PC-3 (cell line): Measurements from ENCODE around the gene RTN4RL2. TPM values are rescaled to one million over a fixed set of nuclear protein-coding genes. Genes with fewer than 3 reads are reported as not detected.

ENCODE experiments used
- ATAC-seq: fragments of 200-7000 bp; cut with Tn5 transposase; 2 replicates; pipeline ENCODE4 v1.9.1; 2020; ENCODE audit warnings: mild to moderate bottlenecking, moderate library complexity
- BruUV-seq: library from RNA; stranded (reverse); fragments of 400-500 nt; replicated peaks from 2 replicates; lab custom pipeline; 2021; lab: Mats Ljungman, UMichigan
- CTCF ChIA-PET: fragments of 300-600 bp; sonication (Branson Sonifier 250); formaldehyde crosslinking; loops from one replicate; lab custom pipeline; 2022; ENCODE audit warnings: antibody characterized with exemption; lab: Charles Lee
- POLR2A ChIA-PET: fragments of 300-600 bp; sonication (Branson Sonifier 250); formaldehyde crosslinking; loops from one replicate; lab custom pipeline; 2022; ENCODE audit warnings: antibody characterized with exemption; ENCODE audit not compliant: unreplicated experiment; lab: Charles Lee
- DNase-seq: peaks from one replicate; pipeline ENCODE4 v3.0.0-alpha.2; 2015
- H2AFZ ChIP-seq: fragments of 300-600 bp; sonication (generic); 2 replicates; pipeline ENCODE4 v1.6.0; 2016; ENCODE audit warnings: antibody characterized with exemption, low read length
- H3F3A ChIP-seq: fragments of 300-600 bp; sonication (generic); one replicate; pipeline ENCODE4 v1.6.0; 2017; ENCODE audit warnings: antibody characterized with exemption, low read length, control low read depth, mild to moderate bottlenecking; ENCODE audit not compliant: unreplicated experiment
- H3K27ac ChIP-seq: fragments of 300-600 bp; sonication (generic); 2 replicates; pipeline ENCODE4 v1.5.1; 2016; ENCODE audit warnings: mild to moderate bottlenecking, low read length
- H3K27me3 ChIP-seq: fragments of 300-600 bp; sonication (generic); 2 replicates; pipeline ENCODE4 v1.6.1; 2016; ENCODE audit warnings: low read length, mixed read lengths
- H3K36me3 ChIP-seq: fragments of 300-600 bp; sonication (generic); 2 replicates; pipeline ENCODE4 v1.6.1; 2016; ENCODE audit warnings: low read depth, mixed run types, low read length, mixed read lengths
- H3K4me1 ChIP-seq: fragments of 300-600 bp; sonication (generic); 2 replicates; pipeline ENCODE4 v1.5.1; 2016; ENCODE audit warnings: low read length; ENCODE audit not compliant: insufficient read depth
- H3K4me2 ChIP-seq: fragments of 300-600 bp; sonication (generic); 2 replicates; pipeline ENCODE4 v1.6.0; 2016; ENCODE audit warnings: low read length
- H3K4me3 ChIP-seq: fragments of 300-600 bp; sonication (generic); 2 replicates; pipeline ENCODE4 v1.5.1; 2016; ENCODE audit warnings: mild to moderate bottlenecking, low read length, mixed read lengths
- H3K79me2 ChIP-seq: fragments of 300-600 bp; sonication (generic); 2 replicates; pipeline ENCODE4 v1.6.1; 2017; ENCODE audit warnings: low read length, mixed read lengths
- H3K9ac ChIP-seq: fragments of 300-600 bp; sonication (generic); 2 replicates; pipeline ENCODE4 v1.6.0; 2016; ENCODE audit warnings: mild to moderate bottlenecking, low read length
- H3K9me2 ChIP-seq: fragments of 300-600 bp; sonication (generic); replicated peaks from 2 replicates; pipeline ENCODE4 v1.6.1; 2016; ENCODE audit warnings: mixed run types, low read length, mixed read lengths
- H3K9me3 ChIP-seq: fragments of 300-600 bp; sonication (generic); 2 replicates; pipeline ENCODE4 v1.6.1; 2016; ENCODE audit warnings: low read length, mixed read lengths
- H4K20me1 ChIP-seq: fragments of 300-600 bp; sonication (generic); 2 replicates; pipeline ENCODE4 v1.6.1; 2016; ENCODE audit warnings: low read length, mixed read lengths
- EZH2 ChIP-seq: fragments of 300-600 bp; sonication (generic); IDR thresholded peaks from one replicate; pipeline ENCODE4 v1.6.1; 2017; ENCODE audit warnings: antibody characterized with exemption, mild to moderate bottlenecking, low read length; ENCODE audit not compliant: unreplicated experiment
- EZH2phosphoT487 ChIP-seq: fragments of 300-600 bp; sonication (generic); IDR thresholded peaks from 2 replicates; pipeline ENCODE4 v1.6.1; 2018; ENCODE audit warnings: mild to moderate bottlenecking, antibody characterized with exemption, low read length, borderline replicate concordance
- intact Hi-C: fragments of 100-400 bp; cut with micrococcal nuclease; formaldehyde crosslinking; loops from 2 replicates; pipeline ENCODE4 v1.9.0; 2023
- total RNA-seq: library from RNA; depleted of rRNA; stranded (reverse); fragments of >200 nt; gene quantifications from 2 replicates; pipeline ENCODE4 v1.2.3, GENCODE V29; 2014
- TF ChIP-seq, protein P1 (sequence below): fragments of 300-600 bp; sonication (generic); conservative IDR thresholded peaks from 2 replicates; pipeline ENCODE4 v1.5.1; 2017; ENCODE audit warnings: antibody characterized with exemption, low read depth, mild to moderate bottlenecking, low read length

The RTN4RL2 gene
- total RNA-seq, 1 experiment from 2014 or later: 3.5 TPM

DNA sequence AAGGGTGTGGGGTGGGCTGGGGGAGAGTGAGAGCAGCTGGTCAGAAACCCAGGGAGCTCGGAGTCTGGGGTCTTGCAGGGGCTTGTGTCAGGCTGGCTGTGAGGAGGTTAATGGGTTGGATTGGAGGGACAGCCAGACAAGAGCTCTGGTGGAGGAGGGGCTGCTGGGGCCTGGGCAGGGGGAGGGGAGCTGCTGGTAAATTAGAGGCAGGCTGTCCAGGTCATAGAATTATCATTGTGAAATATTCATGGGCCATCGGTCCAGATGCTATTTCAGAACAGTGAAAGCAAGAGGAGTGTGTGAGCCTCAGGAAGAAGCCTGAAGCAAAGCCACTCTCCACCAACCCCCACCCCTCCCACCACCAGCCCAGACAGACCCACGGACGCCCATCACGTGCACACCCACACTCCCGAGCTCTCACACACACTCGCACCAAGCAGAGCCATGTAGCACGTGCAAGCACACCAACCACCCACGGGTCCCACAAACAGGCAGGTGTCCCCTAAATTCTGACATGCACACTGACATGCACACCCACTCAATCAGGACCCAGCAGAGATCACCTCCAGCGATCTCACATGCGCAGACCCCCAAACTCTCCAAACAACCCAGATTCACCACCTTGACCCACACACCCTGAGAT is 18.8 kb downstream of the RTN4RL2 start:
- no peaks in the 10 kb centered on the region for H3K27me3 ChIP-seq
- H3K4me1 ChIP-seq: peaks cover 29% of the 10 kb centered on the region
- H3K4me3 ChIP-seq: no peak overlapping the region
- ATAC-seq: no peak
- H3K79me2 ChIP-seq: no peaks in the 10 kb centered on the region
- no peak for TF ChIP-seq EZH2
- no peak for TF ChIP-seq EZH2phosphoT487
- TF ChIP-seq, protein P1, sequence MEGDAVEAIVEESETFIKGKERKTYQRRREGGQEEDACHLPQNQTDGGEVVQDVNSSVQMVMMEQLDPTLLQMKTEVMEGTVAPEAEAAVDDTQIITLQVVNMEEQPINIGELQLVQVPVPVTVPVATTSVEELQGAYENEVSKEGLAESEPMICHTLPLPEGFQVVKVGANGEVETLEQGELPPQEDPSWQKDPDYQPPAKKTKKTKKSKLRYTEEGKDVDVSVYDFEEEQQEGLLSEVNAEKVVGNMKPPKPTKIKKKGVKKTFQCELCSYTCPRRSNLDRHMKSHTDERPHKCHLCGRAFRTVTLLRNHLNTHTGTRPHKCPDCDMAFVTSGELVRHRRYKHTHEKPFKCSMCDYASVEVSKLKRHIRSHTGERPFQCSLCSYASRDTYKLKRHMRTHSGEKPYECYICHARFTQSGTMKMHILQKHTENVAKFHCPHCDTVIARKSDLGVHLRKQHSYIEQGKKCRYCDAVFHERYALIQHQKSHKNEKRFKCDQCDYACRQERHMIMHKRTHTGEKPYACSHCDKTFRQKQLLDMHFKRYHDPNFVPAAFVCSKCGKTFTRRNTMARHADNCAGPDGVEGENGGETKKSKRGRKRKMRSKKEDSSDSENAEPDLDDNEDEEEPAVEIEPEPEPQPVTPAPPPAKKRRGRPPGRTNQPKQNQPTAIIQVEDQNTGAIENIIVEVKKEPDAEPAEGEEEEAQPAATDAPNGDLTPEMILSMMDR: no peak
- no TSS peak for BruUV-seq
- no peak overlapping the region for H3K9ac ChIP-seq
- no peaks in the 10 kb centered on the region for H3K9me2 ChIP-seq
- intact Hi-C loops: loop anchor here (5.0 kb wide), 1 partner anchor 48 kb away; no protein-coding TSS in a partner anchor
- POLR2A ChIA-PET: no interaction called here
- no peaks in the 10 kb centered on the region for H3K9me3 ChIP-seq
- H4K20me1 ChIP-seq: no peaks in the 10 kb centered on the region
- H3F3A ChIP-seq: no peaks in the 10 kb centered on the region
- H2AFZ ChIP-seq: no peak overlapping the region
- CTCF ChIA-PET: interaction anchor here (0.6 kb wide), 1 partner anchor 52 kb away, joined by 6 read pairs; no protein-coding TSS in a partner anchor
- no peak overlapping the region for H3K27ac ChIP-seq
- no peaks in the 10 kb centered on the region for H3K36me3 ChIP-seq
- no peak overlapping the region for H3K4me2 ChIP-seq
- no peak for DNase-seq

DNA sequence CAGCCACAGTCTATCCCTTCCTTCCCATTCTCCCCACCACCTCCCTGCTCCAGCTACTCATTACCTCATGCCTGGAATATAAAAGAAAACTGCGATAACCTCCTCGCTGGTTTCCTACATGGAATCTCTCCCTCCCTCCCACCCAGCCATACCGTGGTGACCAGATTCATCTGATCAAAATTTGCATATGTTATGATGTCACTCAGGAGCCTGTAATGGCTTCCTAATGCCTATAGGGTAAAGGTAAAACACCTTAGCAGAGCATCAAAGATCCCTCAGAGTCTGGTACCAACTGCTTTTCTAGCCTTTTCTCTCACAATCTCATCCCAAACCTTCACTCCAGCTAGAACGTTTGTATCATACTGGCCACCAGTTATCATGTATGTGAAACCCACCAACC is 19.6 kb downstream of the RTN4RL2 start:
- Histone ChIP-seq H3K4me2 (no peak overlapping the region), H4K20me1 (no peaks in the 10 kb centered on the region), H3K4me3 (no peak overlapping the region), H3K36me3 (no peaks in the 10 kb centered on the region), H3F3A (no peaks in the 10 kb centered on the region), H3K27me3 (no peaks in the 10 kb centered on the region), H3K9ac (no peak overlapping the region), H3K79me2 (no peaks in the 10 kb centered on the region), H3K9me2 (no peaks in the 10 kb centered on the region), H3K4me1 (peaks cover 29% of the 10 kb centered on the region), H3K27ac (no peak overlapping the region), H2AFZ (no peak overlapping the region), H3K9me3 (no peaks in the 10 kb centered on the region)
- TF ChIP-seq EZH2phosphoT487 (no peak), EZH2 (no peak)
- TF ChIP-seq, protein P1: no peak
- ChIA-PET POLR2A (no interaction called here), CTCF (interaction anchor here (0.7 kb wide), 1 partner anchor 134 kb away, joined by 3 read pairs; no protein-coding TSS in a partner anchor)
- no peak for ATAC-seq
- BruUV-seq: no TSS peak
- intact Hi-C loops: loop anchor here (1.0 to 10.0 kb wide), 3 partner anchors 23 to 135 kb away; no protein-coding TSS in a partner anchor
- DNase-seq: no peak
